NCI-H748 treated with DMSO at 0.1 percent for 48 hours (cell line): ENCODE measurements around the gene UMAD1.
A peak's percentile ranks its signal among the peaks of the same experiment; 100 is the strongest.

Source experiments
- DNase-seq: peaks from one replicate; lab custom pipeline; 2025; lab: John Stamatoyannopoulos, UW

The UMAD1 gene

GRCh38 chr7:7693881-7694280 lies 53.3 kb downstream of the UMAD1 start:
- no peak for DNase-seq

- DNase-seq = no peak
Observed at GRCh38 chr7:7694542-7694941, 54.0 kb downstream of the UMAD1 start.

GRCh38 chr7:7695111-7695817 lies 54.7 kb downstream of the UMAD1 start:
- no peak for DNase-seq

- DNase-seq = no peak
Observed at GRCh38 chr7:7696458-7697119, 56.0 kb downstream of the UMAD1 start.

- DNase-seq = no peak
Observed at GRCh38 chr7:7698930-7699329, 58.4 kb downstream of the UMAD1 start.

- DNase-seq = no peak
Observed at GRCh38 chr7:7699380-7699779, 58.8 kb downstream of the UMAD1 start.

- DNase-seq = no peak
Observed at GRCh38 chr7:7699970-7700369, 59.4 kb downstream of the UMAD1 start.

- no peak for DNase-seq
Observed at GRCh38 chr7:7701527-7701926, 61.0 kb downstream of the UMAD1 start.

- DNase-seq = no peak
Observed at GRCh38 chr7:7702826-7703225, 62.3 kb downstream of the UMAD1 start.

GRCh38 chr7:7703427-7703826 lies 62.9 kb downstream of the UMAD1 start:
- DNase-seq = no peak

GRCh38 chr7:7704867-7705266 lies 64.3 kb downstream of the UMAD1 start:
- DNase-seq = no peak

GRCh38 chr7:7705318-7705717 lies 64.8 kb downstream of the UMAD1 start:
- DNase-seq = no peak

GRCh38 chr7:7706101-7706511 lies 65.6 kb downstream of the UMAD1 start:
- no peak for DNase-seq

GRCh38 chr7:7706556-7707172 lies 66.1 kb downstream of the UMAD1 start:
- no peak for DNase-seq

GRCh38 chr7:7707246-7707645 lies 66.7 kb downstream of the UMAD1 start:
- no peak for DNase-seq

- DNase-seq = no peak
Observed at GRCh38 chr7:7707806-7708205, 67.3 kb downstream of the UMAD1 start.

GRCh38 chr7:7709291-7709690 lies 68.7 kb downstream of the UMAD1 start:
- no peak for DNase-seq

GRCh38 chr7:7710469-7710868 lies 69.9 kb downstream of the UMAD1 start:
- no peak for DNase-seq

- DNase-seq = no peak
Observed at GRCh38 chr7:7713730-7714129, 73.2 kb downstream of the UMAD1 start.

GRCh38 chr7:7718492-7718891 lies 77.9 kb downstream of the UMAD1 start, which contains the start of gene RPA3:
Gene RPA3, minus strand, starts transcription at chr7:7718607. Its CDS starts 78,189 bp downstream, at chr7:7640418.
- no peak for DNase-seq

- DNase-seq = peak; percentile 75
Observed at GRCh38 chr7:7719236-7719635, 78.7 kb downstream of the UMAD1 start.

- DNase-seq = no peak
Observed at GRCh38 chr7:7720193-7720592, 79.6 kb downstream of the UMAD1 start.
